A549 (cell line): ENCODE results near the gene HIVEP1.

ENCODE experiments used
- BCL3 ChIP-seq: fragments of >200 bp; sonication (Bioruptor Twin); formaldehyde crosslinking; IDR thresholded peaks from 3 replicates; pipeline ENCODE4 v1.6.1; 2016
- CTCF ChIP-seq: fragments of >200 bp; sonication (Bioruptor Twin); formaldehyde crosslinking; IDR thresholded peaks from 3 replicates; pipeline ENCODE4 v1.5.1; 2016
- JUN ChIP-seq, 2 experiments: fragments of >200 bp; sonication (Bioruptor Twin); formaldehyde crosslinking; IDR thresholded peaks; 2 replicates in 1 of 2; 3 replicates in 1 of 2; pipeline ENCODE4 v1.6.1; 2016 to 2017
- REST ChIP-seq: fragments of 200-600 bp; sonication (generic); IDR thresholded peaks from 2 replicates; pipeline ENCODE4 v1.6.1; 2016; ENCODE audit warnings: antibody characterized with exemption, mild to moderate bottlenecking, moderate library complexity
- ZNF302 ChIP-seq: fragments of 250-450 bp; sonication (Bioruptor Pico); IDR thresholded peaks from 2 replicates; pipeline ENCODE4 v1.9.0; 2021; ENCODE audit warnings: inconsistent platforms, mild to moderate bottlenecking, moderate library complexity

- TF ChIP-seq BCL3 (no peak), ZNF302 (no peak), CTCF (no peak), REST (no peak), JUN (IDR thresholded peaks at IDR 0.05) (no peak)
Measured at GRCh38 chr6:12119085-12119588, 107.0 kb downstream of the HIVEP1 start.
